ENCODE data around the gene DPP7.

DPP7 gene

DNA sequence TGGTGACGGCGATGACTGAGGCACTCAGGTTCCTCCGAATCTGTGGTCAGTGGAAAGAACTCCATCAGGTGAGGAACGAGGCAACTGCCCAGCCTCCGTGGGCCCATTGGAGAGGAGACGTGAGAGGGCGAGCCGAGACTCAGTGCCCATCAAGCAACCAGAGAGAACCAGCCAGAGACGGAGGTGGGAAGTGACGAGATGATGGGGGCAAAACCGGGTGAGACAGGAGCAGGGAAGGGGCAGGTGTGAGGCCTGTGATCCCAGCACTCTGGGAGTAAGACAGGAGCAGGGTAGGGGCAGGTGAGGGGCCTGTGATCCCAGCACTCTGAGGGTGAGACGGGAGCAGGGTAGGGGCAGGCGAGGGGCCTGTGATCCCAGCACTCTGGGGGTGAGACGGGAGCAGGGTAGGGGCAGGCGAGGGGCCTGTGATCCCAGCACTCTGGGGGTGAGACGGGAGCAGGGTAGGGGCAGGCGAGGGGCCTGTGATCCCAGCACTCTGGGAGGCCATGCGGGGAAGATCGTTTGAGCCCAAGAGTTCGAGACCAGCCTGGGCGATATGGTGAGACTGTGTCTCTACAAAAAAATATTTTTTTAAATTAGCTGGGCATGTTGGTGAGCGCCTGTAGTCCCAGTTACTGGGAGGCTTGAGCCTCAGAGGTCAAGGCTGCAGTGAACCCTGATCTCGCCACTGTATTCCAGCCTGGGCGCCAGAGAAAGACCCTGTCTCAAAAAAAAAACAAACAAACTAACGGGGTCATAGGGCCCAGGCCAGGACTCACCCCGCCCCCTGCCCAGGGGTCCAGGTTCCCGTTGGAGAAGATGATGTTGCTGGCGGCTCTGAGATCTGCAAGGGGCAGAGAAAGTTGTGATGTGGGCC is 3.4 kb downstream of the DPP7 start:
- DNase-seq, result no peak

DNA sequence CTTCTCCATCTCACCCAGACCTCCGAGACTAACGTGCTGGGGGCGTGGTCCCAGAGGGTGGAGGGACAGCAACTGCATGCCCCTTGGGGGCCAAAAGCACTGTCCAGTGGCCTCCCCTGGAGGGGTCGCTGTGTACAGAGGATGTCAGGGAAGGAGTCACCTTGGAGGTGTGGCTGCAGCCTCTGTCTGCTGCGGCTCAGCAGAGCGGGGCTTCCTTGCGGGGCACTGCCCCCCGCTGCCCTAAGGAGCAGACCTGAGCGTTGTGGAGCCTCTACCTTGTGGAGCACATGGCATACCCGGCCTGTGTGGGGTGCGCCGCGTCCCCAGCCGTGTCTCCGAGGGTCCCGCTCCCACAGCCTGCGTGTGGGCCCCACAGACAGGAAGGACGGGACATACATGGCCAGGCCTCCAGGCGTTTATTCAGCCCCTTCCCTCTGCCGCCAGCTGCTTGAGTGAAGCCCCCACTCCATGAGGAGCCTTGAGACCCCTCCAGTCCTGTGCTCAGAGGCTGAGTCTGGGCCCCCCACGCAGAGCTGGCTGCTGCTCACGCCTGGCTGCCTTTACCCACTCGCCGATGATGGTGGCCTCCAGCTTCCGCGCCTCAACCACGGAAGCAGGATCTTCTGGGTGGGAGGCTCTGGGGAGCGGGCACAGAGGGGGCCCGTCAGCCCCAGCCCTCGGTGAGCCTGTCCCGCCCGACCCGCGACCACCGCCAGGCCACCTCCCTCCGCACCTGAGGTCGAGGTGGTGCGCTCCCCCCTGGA is 4.2 kb downstream of the DPP7 start:
- DNase-seq, result no peak

DNA sequence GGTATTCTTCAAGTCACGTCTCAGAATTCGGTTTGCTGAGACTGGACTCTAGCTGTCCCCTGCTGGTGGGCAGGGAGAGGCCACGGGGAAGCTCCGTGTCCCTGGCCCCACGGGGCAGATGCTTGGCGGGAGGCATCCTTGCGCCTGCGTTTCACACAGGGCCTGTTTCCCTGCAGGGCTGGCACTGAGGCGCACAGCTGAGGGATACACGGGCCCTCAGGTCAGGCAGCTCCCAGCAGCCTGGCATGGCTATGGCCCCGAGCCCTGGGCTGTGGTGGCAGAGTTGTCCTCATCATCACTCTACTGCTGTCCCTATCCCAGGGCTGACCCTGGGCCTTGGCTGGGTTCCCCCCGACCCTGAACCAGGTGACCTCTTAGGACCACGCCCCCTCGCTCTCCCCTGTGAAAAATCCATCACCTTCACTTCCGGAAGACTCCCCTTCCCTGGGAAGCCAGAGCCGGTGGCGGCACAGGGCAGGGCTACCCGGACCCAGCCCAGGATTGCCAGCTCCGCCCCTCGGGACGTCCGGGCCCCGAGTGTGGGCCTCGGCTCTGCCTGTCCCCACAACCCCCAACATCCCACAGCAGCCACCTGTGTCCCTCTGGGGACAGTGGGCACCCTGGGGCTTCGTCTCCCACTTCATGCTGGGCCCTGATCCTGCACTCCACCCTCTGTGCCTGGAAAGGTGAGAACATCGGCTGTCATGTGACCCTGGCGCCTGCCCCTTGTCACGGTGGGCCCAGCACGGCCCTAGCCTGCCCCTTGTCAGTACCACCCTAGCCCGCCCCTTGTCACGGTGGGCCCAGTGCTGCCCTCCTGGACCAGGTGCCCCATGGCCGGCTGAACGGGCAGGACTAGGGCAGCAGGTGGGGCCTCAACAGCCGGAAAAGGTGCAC is 5.0 kb downstream of the DPP7 start:
- DNase-seq, result no peak

DNA sequence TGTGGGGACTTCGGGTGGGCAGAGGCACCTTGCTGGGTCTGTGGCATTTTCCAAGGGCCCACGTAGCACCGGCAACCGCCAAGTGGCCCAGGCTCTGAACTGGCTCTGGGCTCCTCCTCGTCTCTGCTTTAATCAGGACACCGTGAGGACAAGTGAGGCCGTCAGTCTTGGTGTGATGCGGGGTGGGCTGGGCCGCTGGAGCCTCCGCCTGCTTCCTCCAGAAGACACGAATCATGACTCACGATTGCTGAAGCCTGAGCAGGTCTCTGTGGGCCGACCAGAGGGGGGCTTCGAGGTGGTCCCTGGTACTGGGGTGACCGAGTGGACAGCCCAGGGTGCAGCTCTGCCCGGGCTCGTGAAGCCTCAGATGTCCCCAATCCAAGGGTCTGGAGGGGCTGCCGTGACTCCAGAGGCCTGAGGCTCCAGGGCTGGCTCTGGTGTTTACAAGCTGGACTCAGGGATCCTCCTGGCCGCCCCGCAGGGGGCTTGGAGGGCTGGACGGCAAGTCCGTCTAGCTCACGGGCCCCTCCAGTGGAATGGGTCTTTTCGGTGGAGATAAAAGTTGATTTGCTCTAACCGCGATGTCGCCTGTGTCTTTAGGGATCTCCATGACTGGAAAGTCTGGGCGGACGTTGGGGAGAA is 5.8 kb downstream of the DPP7 start:
- no peak for DNase-seq

DNA sequence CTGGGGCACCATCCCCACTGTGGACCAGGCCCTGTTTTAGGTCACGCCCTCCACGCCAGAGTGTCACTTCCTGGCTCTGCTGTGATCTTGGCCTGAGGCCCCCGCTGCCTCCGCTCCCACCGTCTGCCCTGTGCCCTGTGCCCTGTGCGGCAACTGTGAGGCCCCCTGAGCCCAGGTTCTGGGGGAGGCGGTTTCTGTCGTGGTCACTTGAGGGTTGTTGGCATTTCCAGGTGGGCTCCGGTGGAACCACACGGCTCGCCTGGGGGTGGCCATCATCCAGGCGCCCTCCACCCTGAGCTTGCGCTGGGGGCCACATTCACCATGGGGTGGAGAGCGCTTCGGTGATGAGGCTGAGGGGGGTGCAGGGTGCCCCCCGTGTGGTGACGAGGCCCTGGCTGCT is 6.6 kb downstream of the DPP7 start:
- DNase-seq, result no peak

DNA sequence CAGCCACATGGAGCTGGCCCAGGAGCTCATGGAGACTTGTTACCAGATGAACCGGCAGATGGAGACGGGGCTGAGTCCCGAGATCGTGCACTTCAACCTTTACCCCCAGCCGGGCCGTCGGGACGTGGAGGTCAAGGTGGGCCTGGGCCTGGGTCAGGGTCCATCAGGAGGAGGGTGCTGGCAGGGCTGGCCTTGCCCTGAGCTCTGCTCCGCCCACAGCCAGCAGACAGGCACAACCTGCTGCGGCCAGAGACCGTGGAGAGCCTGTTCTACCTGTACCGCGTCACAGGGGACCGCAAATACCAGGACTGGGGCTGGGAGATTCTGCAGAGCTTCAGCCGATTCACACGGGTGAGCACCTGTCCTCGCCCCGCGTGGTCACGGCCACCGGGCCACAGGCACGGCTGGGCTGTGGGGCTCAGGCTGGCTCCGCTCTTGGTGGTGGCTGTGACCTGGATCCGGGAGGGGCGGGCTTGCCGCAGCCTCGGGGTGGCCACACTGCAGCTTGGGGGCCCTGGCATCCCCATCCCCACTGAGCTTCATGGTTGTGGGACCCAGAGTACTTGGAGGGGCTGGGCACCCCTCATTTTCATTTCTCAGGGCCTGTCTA is 7.1 kb downstream of the DPP7 start:
- no peak for DNase-seq

DNA sequence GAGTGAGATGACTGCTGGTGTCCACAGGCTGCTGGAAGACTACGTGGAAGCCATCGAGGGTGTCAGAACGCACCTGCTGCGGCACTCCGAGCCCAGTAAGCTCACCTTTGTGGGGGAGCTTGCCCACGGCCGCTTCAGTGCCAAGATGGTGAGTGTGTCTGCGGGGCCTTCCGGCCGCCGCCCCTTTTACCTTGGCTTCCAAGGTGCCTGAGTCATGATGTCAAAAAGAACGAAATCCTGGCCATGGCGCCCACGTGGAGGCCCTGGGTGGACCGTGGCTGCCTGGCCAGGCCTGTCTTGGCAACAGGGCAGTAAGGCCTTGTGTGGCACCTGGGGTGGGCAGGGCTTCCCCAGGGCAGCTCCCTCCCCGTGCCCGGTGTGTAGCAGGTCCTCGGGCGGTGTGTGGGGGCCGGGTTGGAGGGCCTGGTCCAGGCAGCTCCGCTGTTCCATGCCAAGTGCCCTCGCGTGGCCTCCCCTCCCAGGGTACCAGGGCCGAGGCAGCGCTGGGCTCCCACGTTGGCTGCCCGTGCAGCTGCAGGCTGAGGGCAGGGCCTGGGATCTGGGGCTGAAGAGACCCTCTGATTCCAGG is 7.8 kb downstream of the DPP7 start:
- DNase-seq, result no peak

DNA sequence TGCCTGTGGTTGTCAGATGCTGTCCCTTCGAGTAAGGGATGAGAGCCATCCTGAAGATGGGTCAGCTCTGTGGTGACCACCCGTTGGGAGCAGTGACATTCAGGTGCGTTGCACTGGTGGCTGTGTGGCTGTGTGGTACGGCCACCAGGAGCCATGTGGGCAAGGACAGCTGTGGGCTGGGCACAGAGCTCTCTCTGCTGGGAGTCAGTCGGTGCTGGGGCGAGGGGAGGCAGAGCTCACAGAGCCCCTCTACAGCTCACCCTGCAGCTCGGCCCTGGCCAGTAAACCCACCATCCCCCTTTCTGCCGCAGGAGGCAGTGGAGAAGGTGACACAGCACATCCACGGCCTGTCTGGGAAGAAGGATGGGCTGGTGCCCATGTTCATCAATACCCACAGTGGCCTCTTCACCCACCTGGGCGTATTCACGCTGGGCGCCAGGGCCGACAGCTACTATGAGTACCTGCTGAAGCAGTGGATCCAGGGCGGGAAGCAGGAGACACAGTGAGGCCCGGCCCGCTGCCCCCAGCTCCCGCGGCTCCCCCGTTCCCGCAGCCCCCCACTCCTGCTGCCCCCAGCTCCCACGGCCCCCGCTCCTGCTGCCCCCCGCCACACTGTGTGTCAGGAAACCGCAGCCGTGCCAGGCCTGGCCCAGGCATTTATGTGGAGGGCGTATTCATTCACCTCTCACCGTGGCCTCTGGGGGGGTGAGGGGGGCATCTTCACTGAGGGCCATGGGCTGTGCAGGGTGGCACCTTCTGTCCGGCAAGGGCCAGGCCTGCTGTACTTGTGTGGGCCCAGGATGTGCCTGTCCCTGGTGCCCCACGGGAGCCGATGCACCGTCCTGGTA is 8.5 kb downstream of the DPP7 start:
- no peak for DNase-seq

DNA sequence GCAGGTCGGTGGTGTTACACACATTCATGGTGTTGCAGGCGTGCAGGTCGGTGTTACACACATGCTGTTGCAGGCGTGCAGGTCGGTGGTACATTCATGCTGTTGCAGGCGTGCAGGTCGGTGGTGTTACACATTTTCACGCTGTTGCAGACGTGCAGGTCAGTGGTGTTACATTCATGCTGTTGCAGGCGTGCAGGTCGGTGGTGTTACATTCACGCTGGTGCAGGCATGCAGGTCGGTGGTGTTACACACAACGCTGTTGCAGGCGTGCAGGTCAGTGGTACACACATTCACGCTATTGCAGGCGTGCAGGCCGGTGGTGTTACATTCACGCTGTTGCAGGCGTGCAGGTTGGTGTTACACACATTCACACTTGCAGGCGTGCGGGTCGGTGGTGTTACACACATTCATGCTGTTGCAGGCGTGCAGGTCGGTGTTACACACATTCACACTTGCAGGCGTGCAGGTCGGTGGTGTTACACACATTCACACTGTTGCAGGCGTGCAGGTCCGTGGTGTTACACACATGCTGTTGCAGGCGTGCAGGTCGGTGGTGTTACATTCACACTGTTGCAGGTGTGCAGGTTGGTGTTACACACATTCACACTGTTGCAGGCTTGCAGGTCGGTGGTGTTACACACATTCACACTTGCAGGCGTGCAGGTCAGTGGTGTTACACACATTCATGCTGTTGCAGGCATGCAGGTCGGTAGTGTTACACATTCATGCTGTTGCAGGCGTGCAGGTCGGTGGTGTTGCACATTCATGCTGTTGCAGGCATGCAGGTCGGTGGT is 11.1 kb downstream of the DPP7 start:
- DNase-seq, result no peak

DNA sequence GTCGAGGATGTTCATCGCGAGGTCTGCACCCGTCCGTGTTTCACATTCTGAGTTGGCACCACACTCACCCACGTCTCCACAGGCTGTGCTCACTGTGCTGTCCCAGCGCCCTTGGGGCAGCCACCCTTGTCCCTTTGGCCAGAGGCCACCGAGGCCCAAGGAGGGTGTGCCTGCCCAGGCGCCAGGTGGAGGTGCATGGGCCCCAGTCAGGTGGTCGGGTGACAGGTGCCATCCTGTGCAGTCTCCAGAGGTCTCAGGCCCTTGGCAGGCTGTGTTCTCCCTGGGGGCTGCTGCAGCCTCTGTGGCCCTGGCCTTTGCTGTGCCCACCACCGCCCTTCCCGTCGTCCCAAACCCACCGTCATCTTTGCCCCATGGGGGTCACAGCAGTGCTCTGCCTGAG is 15.3 kb downstream of the DPP7 start:
- DNase-seq, result no peak

DNA sequence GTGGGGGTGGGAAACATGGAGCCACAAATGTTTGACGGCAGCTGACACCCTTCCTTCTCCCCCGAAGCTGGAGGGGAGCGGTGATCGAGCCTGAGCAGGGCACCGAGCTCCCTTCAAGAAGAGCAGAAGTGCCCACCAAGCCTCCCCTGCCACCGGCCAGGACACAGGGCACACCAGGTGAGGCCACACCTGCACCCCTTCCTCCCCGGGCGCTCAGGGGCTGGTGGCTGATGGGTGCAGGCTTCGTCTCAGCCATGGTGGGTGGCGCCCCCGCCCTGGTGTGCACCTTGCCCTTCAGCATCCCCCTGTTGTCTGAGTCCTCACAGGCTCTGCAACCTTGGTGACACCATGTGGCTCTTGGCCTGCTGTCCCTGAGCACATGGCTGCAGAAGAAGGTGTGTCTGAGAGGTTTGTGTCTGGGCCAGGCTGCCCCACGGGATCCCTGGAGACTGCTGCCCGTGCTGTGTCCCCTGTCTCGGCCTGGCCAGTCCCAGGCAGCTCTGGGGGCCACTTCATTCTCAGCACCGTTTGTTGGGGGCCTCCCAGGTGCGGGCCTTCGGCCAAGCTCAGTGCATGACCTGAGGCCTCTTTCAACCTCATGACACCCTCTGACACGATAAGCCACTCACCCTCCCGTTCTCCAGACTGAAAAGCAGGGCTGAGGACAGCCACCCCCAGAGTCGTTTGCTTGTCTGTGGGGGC is 16.6 kb downstream of the DPP7 start:
- no peak for DNase-seq

DNA sequence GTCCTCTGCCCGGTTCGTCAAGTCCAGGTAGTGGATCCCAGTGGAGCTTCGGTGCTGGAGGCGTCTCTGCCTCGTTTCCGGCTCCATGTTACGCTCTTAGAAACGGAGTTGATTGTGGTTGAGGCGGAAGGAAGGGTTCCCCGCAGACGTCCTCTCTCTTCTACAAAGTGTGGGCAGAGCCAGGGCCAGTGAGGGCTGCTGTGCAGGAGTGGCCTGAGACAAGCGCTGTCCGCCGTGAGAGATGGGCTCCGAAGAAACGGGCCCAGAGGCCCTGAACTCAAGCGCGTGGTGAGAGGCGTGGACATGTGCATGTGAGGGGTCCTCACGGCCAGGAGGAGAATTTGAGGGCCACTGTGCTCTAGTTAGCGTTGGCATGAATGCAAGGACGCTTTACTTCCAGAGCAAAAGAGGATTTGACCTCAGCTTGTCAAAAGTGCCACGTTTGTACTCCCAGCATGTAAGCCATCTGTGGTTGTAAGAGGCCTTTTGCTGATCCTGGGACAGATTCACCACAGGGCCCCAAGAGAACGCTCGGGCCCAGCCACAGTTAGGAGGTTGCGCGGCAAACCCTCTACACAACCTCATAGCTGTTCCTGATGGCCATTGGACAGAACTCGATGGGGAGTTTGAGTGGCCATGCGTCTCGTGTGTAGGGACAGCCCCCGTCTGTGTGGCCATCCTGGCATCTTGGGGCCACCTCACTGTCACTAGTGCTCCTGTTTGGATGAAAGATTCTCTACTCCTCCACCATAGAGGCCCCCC is 17.6 kb downstream of the DPP7 start:
- no peak for DNase-seq

DNA sequence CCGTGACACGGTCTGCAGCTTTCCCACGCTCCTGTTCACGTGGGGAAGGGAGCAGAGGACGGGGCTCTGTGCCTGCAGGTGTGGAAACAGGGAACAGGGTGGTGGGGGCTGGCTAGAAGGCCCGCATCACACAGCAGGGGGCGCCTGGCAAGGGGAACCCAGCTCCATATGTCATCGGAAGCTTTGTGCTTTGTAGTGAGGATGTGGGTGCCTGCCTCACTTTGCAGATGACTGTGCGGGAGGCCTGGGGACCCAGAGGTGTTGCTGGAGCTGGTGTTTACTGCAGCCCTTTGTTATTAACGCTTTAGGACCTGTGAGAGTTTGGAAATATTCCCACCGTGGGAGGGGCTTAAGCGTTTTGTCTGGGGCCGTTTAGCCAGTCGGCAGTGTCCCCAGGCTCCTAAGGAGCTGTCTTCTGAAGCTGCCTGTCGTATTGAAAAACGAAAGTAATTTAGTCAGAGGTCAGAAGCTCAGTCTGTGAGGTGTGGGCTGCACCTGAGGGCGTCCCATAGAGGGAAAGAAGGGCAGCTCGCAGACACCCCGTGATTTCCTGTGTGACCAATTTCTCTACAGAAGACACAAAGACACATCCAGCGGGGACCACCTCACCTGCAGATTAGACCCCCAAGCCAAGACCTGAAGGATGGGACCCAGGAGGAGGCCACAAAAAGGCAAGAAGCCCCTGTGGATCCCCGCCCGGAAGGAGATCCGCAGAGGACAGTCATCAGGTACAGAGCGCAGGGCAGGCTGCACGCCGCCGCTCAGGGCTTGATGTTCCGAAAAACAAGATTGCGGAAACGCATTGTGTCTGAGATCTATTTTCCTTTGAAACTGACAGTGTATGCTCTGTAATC is 18.6 kb downstream of the DPP7 start:
- DNase-seq, result peak; percentile 69 to 91 (median 82)

DNA sequence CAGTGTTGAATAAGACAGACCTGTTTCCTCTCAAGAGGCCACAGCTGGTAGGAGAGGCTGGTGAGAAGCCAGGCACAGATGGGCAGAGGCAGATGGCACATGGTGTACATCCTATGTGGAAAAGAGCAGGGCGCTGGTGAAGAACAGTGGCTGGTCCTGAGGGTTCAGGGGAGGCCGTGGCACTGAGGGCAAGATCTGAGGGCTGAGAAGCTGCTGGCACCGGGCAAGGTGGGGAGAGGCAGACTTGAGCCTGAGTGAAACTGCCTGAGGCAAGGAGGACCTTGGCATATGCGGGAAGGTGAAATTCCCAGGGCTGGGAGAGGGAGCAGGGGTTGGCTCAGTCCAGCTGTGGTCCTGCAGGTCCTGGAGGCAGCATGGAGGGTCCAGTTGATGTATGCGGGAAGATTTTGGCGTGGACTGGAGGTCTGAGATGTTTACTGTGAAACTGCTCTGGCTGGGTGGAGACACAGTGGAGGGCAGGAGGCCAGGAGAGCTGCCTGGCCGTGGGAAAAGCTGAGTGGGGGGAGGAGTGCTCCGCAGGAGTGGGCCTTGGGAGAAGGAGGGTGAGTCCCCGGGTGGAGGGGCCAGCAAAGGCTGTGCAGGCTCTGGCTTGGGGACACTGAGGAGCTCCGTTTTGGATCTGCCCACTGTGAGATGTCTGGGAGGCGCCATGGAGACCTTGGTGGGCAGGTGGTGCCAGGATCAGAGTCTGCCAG is 25.1 kb downstream of the DPP7 start:
- no peak for DNase-seq

DNA sequence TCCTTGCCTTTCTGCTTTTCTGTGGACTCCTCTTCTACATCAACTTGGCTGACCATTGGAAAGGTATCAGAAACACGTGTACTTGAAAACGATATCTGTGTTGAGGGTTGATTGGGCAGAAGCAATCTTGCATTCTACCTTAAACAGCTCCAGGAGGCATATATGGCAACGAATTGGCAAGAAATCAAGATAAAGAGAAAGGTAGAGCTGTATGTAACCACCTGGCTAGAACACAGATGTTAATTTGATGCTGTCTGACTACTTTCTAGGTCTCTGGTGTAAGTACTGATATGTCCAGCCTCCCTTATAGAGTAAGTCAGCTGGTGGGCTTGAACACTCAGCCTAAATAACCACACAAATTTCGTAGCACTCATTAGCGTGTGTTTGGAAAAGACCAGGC is 26.4 kb downstream of the DPP7 start:
- DNase-seq, result no peak

DNA sequence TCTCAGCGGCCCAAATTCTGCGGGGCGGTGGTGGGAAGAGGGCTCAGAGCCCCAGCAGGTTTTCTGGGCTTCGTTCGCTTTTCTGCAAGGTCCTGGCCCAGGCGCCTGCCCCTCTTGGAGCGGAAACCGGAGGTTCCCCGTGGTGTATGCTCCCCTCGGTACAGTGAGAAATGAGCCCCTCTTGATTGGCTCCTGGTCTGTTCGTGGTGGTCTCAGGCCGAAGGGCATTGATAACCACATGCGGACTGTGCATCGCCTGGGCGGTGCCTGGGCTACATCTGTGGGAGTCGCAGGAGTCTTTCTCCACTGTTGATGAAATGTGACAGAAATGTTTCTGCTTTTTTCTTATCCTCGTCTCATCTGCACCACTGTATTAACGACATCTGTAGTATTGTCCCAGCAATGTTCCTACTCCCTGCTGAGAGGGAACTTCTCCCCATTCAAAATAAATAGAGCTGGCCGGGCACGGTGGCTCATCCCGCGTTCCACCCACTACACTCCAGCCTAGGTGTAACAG is 27.1 kb downstream of the DPP7 start:
- DNase-seq, result no peak

Measured in T-helper 1 cell (primary cell).